Activated naive CD4-positive, alpha-beta T cell treated with anti-CD3 and anti-CD28 coated beads, Interleukin-2, amount 50 U/mL, for 24 hours (primary cell): ENCODE measurements around the gene MAP3K7.

Experiments
- H3K27ac Mint-ChIP-seq: one replicate; pipeline ENCODE4 v1.8.0; 2021; ENCODE audit warnings: mild to moderate bottlenecking, mixed read lengths
- H3K27me3 Mint-ChIP-seq: one replicate; pipeline ENCODE4 v1.8.0; 2021; ENCODE audit warnings: mixed read lengths
- H3K36me3 Mint-ChIP-seq: one replicate; pipeline ENCODE4 v1.8.0; 2021; ENCODE audit warnings: mixed read lengths
- H3K4me1 Mint-ChIP-seq: one replicate; pipeline ENCODE4 v1.8.0; 2021; ENCODE audit warnings: mixed read lengths
- H3K4me3 Mint-ChIP-seq: one replicate; pipeline ENCODE4 v1.8.0; 2021; ENCODE audit warnings: mild to moderate bottlenecking, mixed read lengths
- H3K9me3 Mint-ChIP-seq: one replicate; pipeline ENCODE4 v1.8.0; 2021; ENCODE audit warnings: mixed read lengths

The MAP3K7 gene

DNA sequence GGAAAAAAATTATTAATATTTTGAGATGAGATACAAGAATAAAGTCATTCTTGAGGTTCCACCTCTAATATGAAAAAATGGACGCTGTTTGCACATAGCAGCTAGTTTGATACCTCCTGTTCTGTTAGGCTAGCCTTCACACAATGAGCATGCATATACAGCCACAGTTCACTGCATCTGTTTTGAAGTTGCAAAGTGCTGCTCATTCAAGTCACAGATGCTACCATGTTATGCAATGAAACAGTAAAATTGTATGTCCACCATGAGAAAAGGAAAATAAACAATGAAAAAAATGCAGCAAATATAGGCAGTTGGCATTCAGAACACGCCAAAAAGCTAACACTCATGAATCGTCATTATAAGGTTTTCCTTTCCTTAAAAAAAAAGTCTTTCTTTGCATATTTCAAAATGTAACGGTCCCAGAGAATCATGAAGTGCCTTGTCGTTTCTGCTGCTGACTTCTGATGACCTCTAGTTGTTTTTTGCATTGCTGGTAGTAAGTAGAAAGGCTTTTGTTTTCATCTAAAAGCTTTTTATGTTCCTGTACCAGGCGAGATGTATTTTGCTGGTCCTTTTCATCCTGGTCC is 70.7 kb downstream of the MAP3K7 start:
- Mint-ChIP-seq H3K27ac (no peak overlapping the region), H3K4me3 (no peak overlapping the region), H3K27me3 (no peaks in the 10 kb centered on the region), H3K4me1 (no peaks in the 10 kb centered on the region), H3K9me3 (no peaks in the 10 kb centered on the region), H3K36me3 (peaks cover 22% of the 10 kb centered on the region)

DNA sequence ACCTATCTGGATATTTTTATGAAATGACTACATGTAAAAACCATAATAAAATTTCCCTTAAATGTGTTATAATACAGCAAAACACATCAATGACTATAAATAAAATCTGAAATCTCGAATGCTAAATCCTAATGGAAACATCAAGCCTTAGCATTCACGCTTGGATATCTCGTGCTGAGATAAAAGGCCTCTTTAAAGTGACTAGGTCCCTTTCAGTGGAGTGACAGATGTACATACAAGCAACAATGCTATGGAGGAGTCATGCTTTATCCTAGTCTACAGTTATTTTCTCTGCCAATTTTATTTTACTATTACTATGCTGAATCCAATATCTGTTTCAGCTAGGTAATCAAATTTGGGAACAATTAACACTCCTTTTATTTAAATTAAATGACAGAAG is 72.4 kb downstream of the MAP3K7 start:
- Mint-ChIP-seq H3K9me3 (no peaks in the 10 kb centered on the region), H3K27ac (no peak overlapping the region), H3K4me1 (no peaks in the 10 kb centered on the region), H3K36me3 (peaks cover 22% of the 10 kb centered on the region), H3K4me3 (no peak overlapping the region), H3K27me3 (no peaks in the 10 kb centered on the region)

DNA sequence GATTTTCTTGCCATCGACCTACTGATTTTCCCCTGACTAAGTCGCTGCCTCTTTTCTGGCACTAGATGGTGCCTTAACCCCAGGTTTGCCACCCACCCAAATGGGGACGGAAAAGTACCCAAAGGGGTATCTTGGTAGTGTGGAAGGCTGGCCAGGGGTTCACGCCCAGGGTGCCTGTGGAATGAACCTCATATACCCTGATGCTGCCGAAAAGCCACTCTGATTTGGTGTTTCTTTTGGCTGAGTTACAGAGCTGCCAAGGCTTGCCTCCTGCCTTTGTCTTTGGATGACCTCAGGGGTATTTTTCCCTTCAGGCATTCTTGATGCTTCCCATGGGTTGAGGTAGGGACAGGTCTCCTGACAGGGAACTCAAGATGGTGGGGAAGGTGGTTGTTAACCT is 78.1 kb downstream of the MAP3K7 start:
- no peaks in the 10 kb centered on the region for H3K27me3 Mint-ChIP-seq
- peaks cover 26% of the 10 kb centered on the region for H3K36me3 Mint-ChIP-seq
- peaks cover 4% of the 10 kb centered on the region for H3K4me1 Mint-ChIP-seq

GRCh38 chr6:90502866-90503407 is 83.9 kb downstream of the MAP3K7 start:
- Mint-ChIP-seq H3K4me3 (no peak overlapping the region), H3K36me3 (no peaks in the 10 kb centered on the region), H3K27me3 (no peaks in the 10 kb centered on the region), H3K4me1 (peaks cover 17% of the 10 kb centered on the region), H3K27ac (peak overlapping the region; percentile 57), H3K9me3 (peaks cover under 1% of the 10 kb centered on the region)

More for the DNA sequence above, 78.1 kb downstream of the MAP3K7 start:
- H3K4me3 Mint-ChIP-seq = no peak overlapping the region
- H3K27ac Mint-ChIP-seq = no peak overlapping the region
- H3K9me3 Mint-ChIP-seq = peaks cover 11% of the 10 kb centered on the region

GRCh38 chr6:90502381-90502780 is 84.5 kb downstream of the MAP3K7 start:
- no peaks in the 10 kb centered on the region for H3K27me3 Mint-ChIP-seq
- H3K9me3 Mint-ChIP-seq = no peaks in the 10 kb centered on the region
- no peak overlapping the region for H3K27ac Mint-ChIP-seq
- no peaks in the 10 kb centered on the region for H3K36me3 Mint-ChIP-seq
- H3K4me3 Mint-ChIP-seq = no peak overlapping the region
- peaks cover 17% of the 10 kb centered on the region for H3K4me1 Mint-ChIP-seq

- H3K27me3 Mint-ChIP-seq = no peaks in the 10 kb centered on the region
- peaks cover 17% of the 10 kb centered on the region for H3K4me1 Mint-ChIP-seq
- H3K36me3 Mint-ChIP-seq = no peaks in the 10 kb centered on the region
Observed at GRCh38 chr6:90500458-90500857, 86.4 kb downstream of the MAP3K7 start.

GRCh38 chr6:90497411-90497810 is 89.5 kb downstream of the MAP3K7 start:
- Mint-ChIP-seq H3K9me3 (no peaks in the 10 kb centered on the region), H3K4me1 (no peaks in the 10 kb centered on the region), H3K27ac (no peak overlapping the region), H3K27me3 (peaks cover 2% of the 10 kb centered on the region), H3K36me3 (no peaks in the 10 kb centered on the region), H3K4me3 (no peak overlapping the region)

More at GRCh38 chr6:90500458-90500857, 86.4 kb downstream of the MAP3K7 start:
- Mint-ChIP-seq H3K27ac (no peak overlapping the region), H3K9me3 (no peaks in the 10 kb centered on the region), H3K4me3 (no peak overlapping the region)

DNA sequence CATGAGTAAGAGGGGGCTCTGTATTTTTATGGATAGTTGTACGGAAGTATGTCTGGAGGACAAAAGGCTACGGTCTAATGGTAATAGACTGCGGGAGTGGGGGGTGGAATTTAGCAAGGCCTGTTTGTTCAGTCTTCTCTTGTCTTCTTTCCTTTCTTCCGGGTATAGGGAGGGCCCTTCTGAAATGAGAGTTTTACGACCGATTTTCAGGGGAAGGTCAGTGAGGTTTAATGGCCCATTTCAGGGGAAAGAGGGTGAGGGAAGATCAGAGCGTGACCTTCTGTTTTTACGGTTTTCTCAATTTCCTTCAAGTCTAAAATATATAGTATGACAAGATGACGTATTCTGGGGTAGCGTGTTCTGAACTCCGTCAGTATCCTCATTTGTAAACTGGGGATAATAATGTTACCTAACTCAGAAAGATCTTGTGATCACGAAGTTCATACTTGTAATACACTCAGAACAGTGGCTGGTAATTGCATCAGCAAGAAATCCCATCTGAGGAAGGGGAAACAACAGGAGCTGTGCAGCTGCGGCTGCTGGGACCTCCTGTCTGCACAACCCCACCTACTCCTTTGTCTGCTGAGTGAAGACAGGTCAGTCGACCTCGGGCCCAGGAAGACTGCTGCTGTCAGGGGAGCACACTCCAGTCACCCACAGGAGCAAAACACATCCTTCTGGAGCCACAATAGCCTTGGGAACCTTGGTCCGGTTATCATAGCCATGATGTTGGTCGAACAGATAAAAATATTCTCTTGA is 90.4 kb downstream of the MAP3K7 start:
- Mint-ChIP-seq H3K4me1 (no peaks in the 10 kb centered on the region), H3K27ac (no peak overlapping the region), H3K27me3 (peaks cover 4% of the 10 kb centered on the region), H3K36me3 (no peaks in the 10 kb centered on the region), H3K9me3 (no peaks in the 10 kb centered on the region), H3K4me3 (no peak overlapping the region)

GRCh38 chr6:90495216-90495817 is 91.6 kb downstream of the MAP3K7 start:
- no peaks in the 10 kb centered on the region for H3K9me3 Mint-ChIP-seq
- no peaks in the 10 kb centered on the region for H3K4me1 Mint-ChIP-seq
- no peak overlapping the region for H3K27ac Mint-ChIP-seq
- H3K4me3 Mint-ChIP-seq = no peak overlapping the region
- no peaks in the 10 kb centered on the region for H3K36me3 Mint-ChIP-seq
- H3K27me3 Mint-ChIP-seq = peaks cover 4% of the 10 kb centered on the region

DNA sequence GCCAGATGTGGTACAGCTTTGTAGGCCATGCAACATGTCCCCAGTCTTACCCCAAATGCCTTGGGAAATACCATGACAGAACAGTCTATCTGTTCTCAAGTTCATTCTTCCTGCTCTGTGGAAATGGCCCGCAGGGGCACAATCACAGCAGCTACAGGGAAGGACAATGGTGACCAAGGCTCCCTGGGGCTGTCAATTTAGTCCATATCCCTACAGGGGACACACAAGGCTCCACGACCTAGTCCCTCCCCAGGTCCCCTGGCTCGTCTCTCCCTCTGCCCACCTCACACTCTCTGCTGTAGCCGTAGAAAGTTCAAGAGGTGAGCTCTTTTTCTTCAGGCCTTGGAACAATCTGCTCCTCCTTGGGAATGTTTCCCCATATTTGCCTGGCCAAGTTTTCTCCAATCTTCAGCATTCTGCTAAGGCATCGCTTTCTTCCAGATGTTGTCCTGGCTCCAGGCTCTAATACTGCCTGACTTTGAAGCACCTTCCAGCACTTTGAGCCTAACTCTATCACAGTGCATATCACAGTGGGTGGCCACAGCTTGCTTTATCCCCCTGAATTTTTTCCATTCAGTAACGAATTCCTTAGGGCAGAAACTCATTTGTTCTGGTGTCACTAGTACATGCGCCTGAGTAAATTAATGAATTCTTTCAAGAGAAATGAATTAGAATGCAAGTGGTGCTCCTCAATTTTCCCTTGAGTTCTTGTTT is 92.6 kb downstream of the MAP3K7 start:
- H3K27me3 Mint-ChIP-seq = peaks cover 4% of the 10 kb centered on the region
- H3K4me3 Mint-ChIP-seq = no peak overlapping the region
- H3K9me3 Mint-ChIP-seq = no peaks in the 10 kb centered on the region
- H3K36me3 Mint-ChIP-seq = no peaks in the 10 kb centered on the region
- H3K27ac Mint-ChIP-seq = no peak overlapping the region
- H3K4me1 Mint-ChIP-seq = no peaks in the 10 kb centered on the region

- H3K27ac Mint-ChIP-seq = no peak overlapping the region
- no peaks in the 10 kb centered on the region for H3K36me3 Mint-ChIP-seq
- H3K4me3 Mint-ChIP-seq = no peak overlapping the region
- H3K27me3 Mint-ChIP-seq = peaks cover 4% of the 10 kb centered on the region
- H3K4me1 Mint-ChIP-seq = no peaks in the 10 kb centered on the region
- no peaks in the 10 kb centered on the region for H3K9me3 Mint-ChIP-seq
Observed at GRCh38 chr6:90493332-90493731, 93.5 kb downstream of the MAP3K7 start.

- Mint-ChIP-seq H3K27me3 (peaks cover 4% of the 10 kb centered on the region), H3K9me3 (no peaks in the 10 kb centered on the region), H3K4me1 (no peaks in the 10 kb centered on the region), H3K4me3 (no peak overlapping the region), H3K36me3 (no peaks in the 10 kb centered on the region), H3K27ac (no peak overlapping the region)
Observed at GRCh38 chr6:90492798-90493197, 94.1 kb downstream of the MAP3K7 start.

- no peaks in the 10 kb centered on the region for H3K9me3 Mint-ChIP-seq
- H3K27ac Mint-ChIP-seq = no peak overlapping the region
- H3K36me3 Mint-ChIP-seq = no peaks in the 10 kb centered on the region
- H3K4me3 Mint-ChIP-seq = no peak overlapping the region
- no peaks in the 10 kb centered on the region for H3K4me1 Mint-ChIP-seq
- peaks cover 4% of the 10 kb centered on the region for H3K27me3 Mint-ChIP-seq
Observed at GRCh38 chr6:90492369-90492768, 94.5 kb downstream of the MAP3K7 start.

DNA sequence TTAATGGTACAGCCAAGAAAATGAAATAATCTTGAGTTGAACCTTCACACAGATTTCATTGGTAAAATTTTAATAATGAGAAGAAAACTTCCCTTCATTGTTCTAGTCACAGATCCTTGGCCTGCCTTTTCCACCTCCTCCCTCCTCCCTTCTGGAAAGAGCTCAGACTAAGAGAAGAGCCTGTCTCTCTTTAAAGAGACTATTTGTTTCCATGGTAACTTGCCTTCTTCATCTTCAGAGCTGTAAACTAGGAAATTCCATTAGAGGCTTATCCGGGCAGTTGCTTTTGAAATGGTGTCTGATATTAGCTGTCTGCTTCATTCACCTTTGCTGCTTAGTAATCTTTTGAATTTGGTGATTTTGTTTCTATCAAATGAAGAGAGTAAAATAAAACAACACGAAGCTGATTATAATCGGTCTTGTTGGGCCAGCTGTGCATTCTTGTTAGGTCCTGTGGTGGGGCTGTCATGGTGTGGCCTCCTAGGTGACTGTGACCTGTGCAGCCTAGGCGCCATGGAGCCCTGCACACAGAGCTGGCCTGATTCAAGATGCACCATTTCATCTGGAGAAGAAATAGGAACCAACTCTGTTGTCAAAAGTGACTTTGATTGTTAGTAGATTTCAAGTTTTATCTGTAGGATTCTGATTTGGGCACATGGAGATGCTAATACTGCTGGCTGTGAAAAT is 96.7 kb downstream of the MAP3K7 start:
- H3K4me1 Mint-ChIP-seq = no peaks in the 10 kb centered on the region
- no peak overlapping the region for H3K27ac Mint-ChIP-seq
- H3K9me3 Mint-ChIP-seq = no peaks in the 10 kb centered on the region
- peaks cover 1% of the 10 kb centered on the region for H3K36me3 Mint-ChIP-seq
- peaks cover 4% of the 10 kb centered on the region for H3K27me3 Mint-ChIP-seq
- no peak overlapping the region for H3K4me3 Mint-ChIP-seq

DNA sequence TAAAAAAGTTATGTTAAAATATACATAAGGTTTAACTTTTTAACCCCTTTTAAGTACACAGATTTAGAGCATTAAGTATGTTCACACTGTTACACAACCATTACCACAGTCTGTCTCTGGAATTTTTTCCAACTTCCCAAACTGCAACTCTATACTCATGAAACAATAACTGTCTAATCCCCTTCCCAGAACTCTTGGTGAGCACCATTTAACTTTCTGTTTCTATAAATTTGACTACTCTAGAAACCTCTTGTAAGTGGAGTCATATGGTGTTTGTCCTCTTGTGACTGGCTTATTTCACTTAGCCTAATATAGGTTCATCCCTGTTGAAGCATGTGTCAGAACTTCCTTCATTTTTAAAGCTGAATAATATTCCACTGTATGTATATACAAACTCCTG is 98.1 kb downstream of the MAP3K7 start:
- H3K27ac Mint-ChIP-seq = no peak overlapping the region
- no peaks in the 10 kb centered on the region for H3K9me3 Mint-ChIP-seq

More for the DNA sequence above, 98.1 kb downstream of the MAP3K7 start:
- peaks cover 3% of the 10 kb centered on the region for H3K4me1 Mint-ChIP-seq
- peaks cover 1% of the 10 kb centered on the region for H3K36me3 Mint-ChIP-seq
- no peak overlapping the region for H3K4me3 Mint-ChIP-seq
- H3K27me3 Mint-ChIP-seq = peaks cover 4% of the 10 kb centered on the region
